ENCODE data around the gene FCHO1.

Gene FCHO1

DNA sequence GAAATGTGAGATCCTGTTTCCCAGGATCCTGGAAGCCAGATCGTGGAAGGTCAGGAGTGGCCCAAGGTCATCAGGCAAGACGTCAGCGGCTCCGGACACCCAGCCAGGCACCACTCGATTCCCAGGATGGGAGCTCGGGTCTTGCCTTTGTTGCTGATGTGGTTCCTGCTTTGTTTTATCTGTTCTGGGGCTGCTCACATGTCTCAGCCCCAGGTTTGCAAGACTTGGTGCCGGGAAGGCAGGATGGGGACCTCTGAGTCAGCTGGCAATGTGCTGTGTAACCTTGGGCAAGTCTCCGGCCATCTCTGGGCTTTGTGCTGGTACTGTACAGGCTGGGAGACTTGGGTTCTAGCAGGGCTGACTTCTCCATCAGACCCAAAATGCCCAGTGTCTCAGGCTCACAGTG is 1.4 kb upstream of the FCHO1 start:
- TF ChIP-seq, protein P1, sequence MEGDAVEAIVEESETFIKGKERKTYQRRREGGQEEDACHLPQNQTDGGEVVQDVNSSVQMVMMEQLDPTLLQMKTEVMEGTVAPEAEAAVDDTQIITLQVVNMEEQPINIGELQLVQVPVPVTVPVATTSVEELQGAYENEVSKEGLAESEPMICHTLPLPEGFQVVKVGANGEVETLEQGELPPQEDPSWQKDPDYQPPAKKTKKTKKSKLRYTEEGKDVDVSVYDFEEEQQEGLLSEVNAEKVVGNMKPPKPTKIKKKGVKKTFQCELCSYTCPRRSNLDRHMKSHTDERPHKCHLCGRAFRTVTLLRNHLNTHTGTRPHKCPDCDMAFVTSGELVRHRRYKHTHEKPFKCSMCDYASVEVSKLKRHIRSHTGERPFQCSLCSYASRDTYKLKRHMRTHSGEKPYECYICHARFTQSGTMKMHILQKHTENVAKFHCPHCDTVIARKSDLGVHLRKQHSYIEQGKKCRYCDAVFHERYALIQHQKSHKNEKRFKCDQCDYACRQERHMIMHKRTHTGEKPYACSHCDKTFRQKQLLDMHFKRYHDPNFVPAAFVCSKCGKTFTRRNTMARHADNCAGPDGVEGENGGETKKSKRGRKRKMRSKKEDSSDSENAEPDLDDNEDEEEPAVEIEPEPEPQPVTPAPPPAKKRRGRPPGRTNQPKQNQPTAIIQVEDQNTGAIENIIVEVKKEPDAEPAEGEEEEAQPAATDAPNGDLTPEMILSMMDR (IDR thresholded peaks at IDR 0.05; ENCODE audit: low read depth, low read length), result no peak
- Histone ChIP-seq H3K4me3 (ENCODE audit: low read depth, low read length) (no peak overlapping the region), H3K9me3 (ENCODE audit: severe bottlenecking) (no peaks in the 10 kb centered on the region), H3K27ac (no peak overlapping the region), H3K36me3 (no peaks in the 10 kb centered on the region), H3K27me3 (ENCODE audit: insufficient read depth, low read depth, severe bottlenecking) (no peaks in the 10 kb centered on the region)
- no peak for DNase-seq

DNA sequence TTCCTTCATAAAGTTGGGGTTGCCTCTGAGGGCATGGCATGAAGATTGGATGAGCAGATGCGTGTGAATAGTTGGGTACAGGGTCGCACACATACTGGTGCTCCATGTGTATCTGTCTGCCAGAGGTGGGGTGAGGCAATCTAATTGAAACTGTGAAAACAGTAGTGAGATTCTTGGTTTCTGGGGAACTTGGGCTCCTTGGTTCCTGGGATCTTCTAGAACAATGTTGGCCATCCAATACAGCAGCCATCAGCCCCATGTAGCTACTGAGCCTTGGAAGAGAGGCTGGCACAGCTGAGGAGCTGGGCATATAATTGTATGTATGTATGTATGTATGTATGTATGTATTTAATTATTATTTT is 616 bp downstream of the FCHO1 start:
- no peaks in the 10 kb centered on the region for H3K9me3 ChIP-seq (ENCODE audit: severe bottlenecking)
- H3K36me3 ChIP-seq, result no peaks in the 10 kb centered on the region
- H3K4me3 ChIP-seq (ENCODE audit: low read depth, low read length), result no peak overlapping the region
- H3K27me3 ChIP-seq (ENCODE audit: insufficient read depth, low read depth, severe bottlenecking), result no peaks in the 10 kb centered on the region
- TF ChIP-seq, protein P1 (IDR thresholded peaks at IDR 0.05; ENCODE audit: low read depth, low read length), result no peak
- no peak overlapping the region for H3K27ac ChIP-seq
- DNase-seq, result no peak

DNA sequence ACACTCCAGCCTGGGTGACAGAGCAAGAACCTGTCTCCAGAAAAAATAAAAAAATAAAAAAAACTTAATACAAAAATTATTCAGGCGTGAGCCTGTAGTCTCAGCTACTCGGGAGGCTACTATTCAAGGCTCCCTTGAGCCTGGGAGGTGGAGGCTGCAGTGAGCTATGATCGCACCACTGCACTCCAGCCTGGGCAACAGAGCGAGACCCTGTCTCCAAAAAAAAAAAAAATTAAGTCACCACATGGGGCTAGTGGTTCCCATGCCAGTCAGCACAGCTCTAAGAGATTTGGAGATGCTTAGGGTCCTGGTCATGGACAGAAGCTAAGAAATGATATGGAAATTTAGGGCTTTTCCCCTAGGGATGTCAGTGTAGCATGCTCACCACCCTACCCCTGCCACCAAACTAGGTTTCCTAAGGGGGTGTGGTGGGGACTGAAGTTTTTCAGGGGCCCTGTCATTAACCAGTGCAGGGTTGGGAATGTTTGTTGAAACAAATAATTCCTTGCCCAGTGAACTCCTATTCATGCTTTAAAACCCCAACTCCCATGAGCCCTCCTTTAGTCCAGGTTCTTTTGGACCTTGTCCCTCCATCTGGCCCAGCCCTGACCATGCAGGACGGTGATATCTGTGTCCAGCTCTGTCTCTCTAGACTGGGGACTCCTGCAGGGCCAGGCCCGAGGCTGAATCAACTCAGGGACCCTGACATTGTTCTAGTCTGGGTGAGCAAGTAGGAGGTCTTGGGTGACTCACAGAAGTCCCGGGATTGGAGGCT is 1.8 kb downstream of the FCHO1 start:
- Histone ChIP-seq H3K9me3 (ENCODE audit: severe bottlenecking) (no peaks in the 10 kb centered on the region), H3K36me3 (no peaks in the 10 kb centered on the region), H3K27me3 (ENCODE audit: insufficient read depth, low read depth, severe bottlenecking) (no peaks in the 10 kb centered on the region), H3K4me3 (ENCODE audit: low read depth, low read length) (no peak overlapping the region), H3K27ac (no peak overlapping the region)
- TF ChIP-seq, protein P1 (IDR thresholded peaks at IDR 0.05; ENCODE audit: low read depth, low read length), result no peak
- DNase-seq, result no peak

DNA sequence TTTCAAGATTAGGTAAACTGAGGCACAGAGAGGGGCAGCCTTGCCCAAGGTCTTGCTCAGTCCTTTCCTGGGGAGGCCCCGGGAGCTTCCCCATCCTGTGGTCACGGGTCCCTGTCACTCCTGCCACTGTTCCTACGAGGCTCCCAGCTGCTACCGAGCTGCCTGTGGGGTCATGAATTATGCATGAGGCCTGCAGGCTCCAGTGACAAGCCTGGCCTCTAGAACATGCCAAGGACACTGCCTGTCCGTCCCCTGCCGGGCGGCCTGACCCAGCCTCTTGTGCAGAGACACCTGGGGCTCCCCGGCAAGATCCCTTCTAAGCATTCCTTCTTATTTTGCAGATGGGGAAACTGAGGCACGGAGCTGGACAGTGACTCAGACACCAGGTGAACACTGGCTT is 2.7 kb downstream of the FCHO1 start:
- TF ChIP-seq, protein P1 (IDR thresholded peaks at IDR 0.05; ENCODE audit: low read depth, low read length), result no peak
- Histone ChIP-seq H3K9me3 (ENCODE audit: severe bottlenecking) (no peaks in the 10 kb centered on the region), H3K36me3 (no peaks in the 10 kb centered on the region), H3K27me3 (ENCODE audit: insufficient read depth, low read depth, severe bottlenecking) (no peaks in the 10 kb centered on the region), H3K27ac (no peak overlapping the region), H3K4me3 (ENCODE audit: low read depth, low read length) (no peak overlapping the region)
- DNase-seq, result no peak

DNA sequence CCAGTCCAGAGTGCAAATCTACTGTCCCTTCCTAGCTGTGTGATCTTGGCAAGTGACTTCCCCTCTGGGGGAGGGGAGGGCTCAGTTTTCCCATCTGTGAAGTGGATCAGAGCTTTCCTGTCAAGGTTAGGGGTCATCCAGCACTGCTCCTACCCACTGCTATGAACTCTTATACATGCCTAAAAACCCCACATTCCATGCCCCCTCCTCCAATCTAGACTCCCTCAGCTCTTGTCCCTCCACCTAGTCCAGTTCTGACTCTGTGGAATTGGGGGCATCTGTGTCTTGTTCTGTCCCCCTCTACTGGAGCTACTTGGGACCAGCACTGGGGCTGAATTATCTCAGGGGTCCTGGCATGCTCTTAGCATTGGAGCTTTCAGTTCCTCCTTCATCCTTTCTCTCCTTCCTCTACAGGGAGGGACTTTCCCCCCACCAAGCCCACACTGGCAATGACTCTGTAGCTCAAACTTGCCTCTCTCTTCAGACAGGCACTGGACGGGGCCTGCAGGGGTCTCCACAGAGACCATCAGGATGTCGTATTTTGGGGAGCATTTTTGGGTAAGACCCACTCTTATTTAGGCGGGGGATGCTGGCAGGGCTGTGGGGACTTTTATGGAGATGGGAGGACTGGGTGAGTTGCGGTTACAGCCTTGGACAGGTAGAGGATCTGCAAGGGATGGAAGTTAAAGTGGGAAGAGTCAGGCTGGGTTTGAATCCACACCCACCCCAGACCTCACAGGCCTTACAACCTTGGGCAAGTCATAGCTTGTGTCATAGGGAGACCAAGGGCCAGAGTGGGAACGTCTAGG is 3.6 kb downstream of the FCHO1 start:
- H3K27me3 ChIP-seq (ENCODE audit: insufficient read depth, low read depth, severe bottlenecking), result no peaks in the 10 kb centered on the region
- H3K4me3 ChIP-seq (ENCODE audit: low read depth, low read length), result no peak overlapping the region
- H3K36me3 ChIP-seq, result no peaks in the 10 kb centered on the region
- no peaks in the 10 kb centered on the region for H3K9me3 ChIP-seq (ENCODE audit: severe bottlenecking)
- DNase-seq, result no peak
- H3K27ac ChIP-seq, result no peak overlapping the region
- TF ChIP-seq, protein P1 (IDR thresholded peaks at IDR 0.05; ENCODE audit: low read depth, low read length), result no peak

Measured in WERI-Rb-1 (cell line).